HUES6 (cell line): ENCODE results near the gene NDUFA9.
A peak's percentile ranks its signal among the peaks of the same experiment; 100 is the strongest.

ENCODE experiments used
- H3K27ac ChIP-seq: 2 replicates; pipeline ENCODE4 v1.7.0; 2013; ENCODE audit warnings: low read depth, mild to moderate bottlenecking, low read length, inconsistent platforms
- H3K27me3 ChIP-seq: 2 replicates; pipeline ENCODE4 v1.6.1; 2013; ENCODE audit warnings: low read length; ENCODE audit not compliant: control insufficient read depth, insufficient read depth
- H3K36me3 ChIP-seq: 2 replicates; pipeline ENCODE4 v1.6.1; 2013; ENCODE audit warnings: low read length; ENCODE audit not compliant: control insufficient read depth, insufficient read depth
- H3K4me1 ChIP-seq: 2 replicates; pipeline ENCODE4 v1.6.1; 2013; ENCODE audit warnings: low read length; ENCODE audit not compliant: control insufficient read depth, insufficient read depth
- H3K4me3 ChIP-seq: 2 replicates; pipeline ENCODE4 v1.5.1; 2013; ENCODE audit warnings: low read depth, low read length
- H3K9ac ChIP-seq: one replicate; pipeline ENCODE4 v1.6.1; 2013; ENCODE audit warnings: mild to moderate bottlenecking, low read length
- H3K9me3 ChIP-seq: 2 replicates; pipeline ENCODE4 v1.6.1; 2013; ENCODE audit warnings: low read depth, low read length; ENCODE audit not compliant: control insufficient read depth, insufficient read depth

NDUFA9 gene

DNA sequence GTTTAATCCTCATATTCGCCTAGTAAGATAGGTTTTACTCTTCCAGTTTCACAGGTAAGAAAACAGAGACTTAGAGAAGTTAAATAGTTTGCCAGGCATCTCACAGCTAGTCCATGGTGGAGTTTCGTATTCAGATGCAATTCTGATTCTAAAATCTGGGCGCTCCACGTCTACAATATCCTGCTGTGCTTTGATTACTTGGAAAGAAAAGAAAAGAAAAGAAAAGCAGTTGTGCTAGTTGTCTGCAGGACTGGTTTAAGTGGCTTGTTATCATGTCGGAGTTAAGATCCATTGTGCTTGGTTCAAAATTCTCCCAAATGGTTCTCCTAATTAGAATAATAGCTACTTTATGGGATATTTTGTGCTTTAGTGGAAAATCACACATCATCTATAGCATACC lies 18.7 kb upstream of the NDUFA9 start:
- Histone ChIP-seq H3K4me3 (peak overlapping the region; percentile 43), H3K27ac (peak overlapping the region; percentile 89), H3K9me3 (peaks cover 17% of the 10 kb centered on the region), H3K9ac (peak overlapping the region; percentile 52), H3K27me3 (no peaks in the 10 kb centered on the region), H3K36me3 (no peaks in the 10 kb centered on the region), H3K4me1 (peaks cover 20% of the 10 kb centered on the region)

DNA sequence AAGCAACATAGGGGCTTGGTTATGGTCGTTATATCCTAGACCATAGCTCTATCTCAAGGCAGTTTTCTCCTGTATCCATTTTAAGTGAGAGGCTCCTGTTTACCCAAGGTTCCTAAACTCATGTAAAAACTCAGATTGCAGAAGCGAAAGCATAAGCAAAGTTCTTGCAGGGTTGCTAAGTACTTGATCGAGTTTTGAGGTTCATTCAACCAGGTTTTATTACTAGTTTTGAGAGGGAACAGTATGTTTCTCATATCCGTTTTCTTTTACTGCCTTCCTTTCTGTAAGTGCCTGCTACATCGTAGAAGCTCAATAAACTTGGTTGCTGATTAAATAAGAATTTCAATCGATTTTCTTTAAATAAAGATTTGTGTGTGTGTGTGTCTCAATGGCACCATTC lies 5.2 kb upstream of the NDUFA9 start:
- Histone ChIP-seq H3K36me3 (no peaks in the 10 kb centered on the region), H3K9me3 (no peaks in the 10 kb centered on the region), H3K9ac (no peak overlapping the region), H3K27ac (no peak overlapping the region), H3K4me1 (peaks cover 9% of the 10 kb centered on the region), H3K4me3 (no peak overlapping the region), H3K27me3 (no peaks in the 10 kb centered on the region)

DNA sequence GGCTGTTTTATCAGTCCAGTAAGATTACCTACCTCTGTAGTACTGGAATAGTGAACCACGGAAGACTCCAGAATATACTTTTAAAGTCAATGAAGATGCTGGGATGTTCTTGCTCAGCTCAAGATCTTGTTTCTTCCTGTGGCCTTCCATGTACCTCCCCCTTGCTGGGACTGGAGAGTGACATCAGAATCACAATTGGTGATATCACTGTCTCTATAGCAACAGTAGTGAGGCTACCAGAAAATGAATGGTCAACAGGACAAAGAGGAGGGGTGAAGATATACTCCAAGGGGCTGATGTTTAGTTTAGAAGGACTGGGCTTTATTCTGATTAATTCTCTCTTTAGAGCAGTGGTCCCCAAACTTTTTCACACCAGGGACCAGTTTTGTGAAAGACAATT lies 3.9 kb upstream of the NDUFA9 start:
- H3K9ac ChIP-seq = no peak overlapping the region
- no peak overlapping the region for H3K4me3 ChIP-seq
- no peaks in the 10 kb centered on the region for H3K36me3 ChIP-seq
- peaks cover 13% of the 10 kb centered on the region for H3K4me1 ChIP-seq
- H3K27me3 ChIP-seq = no peaks in the 10 kb centered on the region
- H3K27ac ChIP-seq = no peak overlapping the region
- H3K9me3 ChIP-seq = no peaks in the 10 kb centered on the region

DNA sequence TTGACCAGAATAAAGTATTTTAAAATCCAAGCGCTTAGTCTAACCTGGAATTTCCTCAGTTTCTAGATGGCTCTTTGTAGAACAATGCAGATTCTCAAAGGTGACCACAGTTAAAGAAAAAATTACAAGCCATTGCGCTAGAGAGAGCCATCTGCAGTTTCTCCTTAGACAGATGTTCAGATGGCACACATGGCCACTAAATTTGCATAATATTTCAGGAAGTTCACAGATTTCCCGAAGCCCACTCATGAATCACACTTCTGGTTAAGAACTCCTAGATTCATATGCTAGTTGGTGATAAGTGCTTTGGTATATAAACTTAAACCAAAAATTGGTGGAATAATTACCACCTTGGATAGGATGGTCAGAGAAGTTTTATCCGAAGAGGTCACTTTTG lies 812 bp upstream of the NDUFA9 start:
- H3K36me3 ChIP-seq = no peaks in the 10 kb centered on the region
- peak overlapping the region; percentile 94 for H3K9ac ChIP-seq
- H3K9me3 ChIP-seq = no peaks in the 10 kb centered on the region
- H3K27me3 ChIP-seq = no peaks in the 10 kb centered on the region
- peak overlapping the region; percentile 94 for H3K4me3 ChIP-seq
- peak overlapping the region; percentile 78 for H3K27ac ChIP-seq
- peaks cover 18% of the 10 kb centered on the region for H3K4me1 ChIP-seq

DNA sequence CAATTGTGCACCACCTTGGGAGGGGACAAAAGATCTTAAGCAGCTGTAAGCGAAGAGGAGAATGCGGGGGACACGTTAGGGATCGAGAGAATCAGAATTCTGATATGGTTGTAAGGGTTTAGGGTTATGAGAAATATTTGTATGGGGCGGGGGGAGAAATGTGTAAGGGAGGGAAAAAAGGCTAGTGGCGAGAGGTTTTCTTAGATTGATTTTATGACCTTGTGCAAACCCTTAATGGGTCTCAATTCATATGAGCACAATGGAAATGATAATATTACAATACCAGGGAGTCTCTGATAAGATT lies 396 bp downstream of the NDUFA9 start:
- H3K9me3 ChIP-seq = no peaks in the 10 kb centered on the region
- H3K27ac ChIP-seq = peak overlapping the region; percentile 78; the same call in 1 of the 2 replicates
- H3K4me1 ChIP-seq = peaks cover 18% of the 10 kb centered on the region
- peaks cover 6% of the 10 kb centered on the region for H3K36me3 ChIP-seq
- H3K9ac ChIP-seq = peak overlapping the region; percentile 94
- peak overlapping the region; percentile 94 for H3K4me3 ChIP-seq
- H3K27me3 ChIP-seq = no peaks in the 10 kb centered on the region

DNA sequence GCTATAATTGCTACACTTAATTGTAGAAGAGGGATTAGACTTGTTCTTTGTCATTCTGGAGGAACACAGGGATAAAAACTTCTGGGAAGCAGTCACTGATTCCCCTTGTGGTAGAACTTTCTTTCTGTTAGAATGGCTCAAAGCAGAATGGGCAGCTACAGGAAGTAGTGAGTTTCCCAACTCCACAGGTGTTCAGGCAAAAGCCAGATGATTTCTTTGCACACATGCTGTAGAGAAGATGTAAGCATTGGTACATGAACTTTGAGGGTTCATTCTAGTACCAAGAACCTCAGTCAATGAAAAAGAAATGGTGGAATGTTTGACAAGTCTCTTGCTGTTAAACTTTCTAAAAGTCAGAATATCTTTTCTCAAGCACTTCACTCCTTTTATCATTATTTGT lies 4.3 kb downstream of the NDUFA9 start:
- Histone ChIP-seq H3K4me3 (no peak overlapping the region), H3K27me3 (no peaks in the 10 kb centered on the region), H3K9ac (no peak overlapping the region), H3K27ac (no peak overlapping the region), H3K36me3 (peaks cover 44% of the 10 kb centered on the region), H3K4me1 (peaks cover 10% of the 10 kb centered on the region), H3K9me3 (no peaks in the 10 kb centered on the region)

DNA sequence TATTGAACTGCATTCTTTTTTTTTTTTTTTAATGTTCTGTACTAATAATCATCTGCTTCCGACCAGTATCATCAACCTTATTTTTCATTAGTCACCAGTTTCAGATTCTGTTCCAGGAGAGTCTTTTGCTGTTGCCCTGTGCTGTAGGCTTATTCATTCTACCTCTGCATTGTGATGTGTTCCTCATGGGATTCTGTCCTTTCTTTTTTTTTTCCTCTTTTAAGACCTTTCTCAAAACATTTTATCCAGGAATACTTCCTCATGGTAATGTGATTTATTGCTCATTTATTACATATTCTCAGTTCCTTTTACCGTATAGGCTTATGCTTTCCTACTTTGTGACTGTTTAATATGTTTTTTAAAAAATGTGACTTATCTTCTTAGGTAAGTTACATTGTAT lies 4.8 kb downstream of the NDUFA9 start:
- H3K4me1 ChIP-seq = peaks cover 9% of the 10 kb centered on the region; the same call in 1 of the 2 replicates
- no peak overlapping the region for H3K27ac ChIP-seq
- H3K27me3 ChIP-seq = no peaks in the 10 kb centered on the region
- H3K4me3 ChIP-seq = no peak overlapping the region
- H3K9me3 ChIP-seq = no peaks in the 10 kb centered on the region
- H3K36me3 ChIP-seq = peaks cover 47% of the 10 kb centered on the region
- no peak overlapping the region for H3K9ac ChIP-seq

DNA sequence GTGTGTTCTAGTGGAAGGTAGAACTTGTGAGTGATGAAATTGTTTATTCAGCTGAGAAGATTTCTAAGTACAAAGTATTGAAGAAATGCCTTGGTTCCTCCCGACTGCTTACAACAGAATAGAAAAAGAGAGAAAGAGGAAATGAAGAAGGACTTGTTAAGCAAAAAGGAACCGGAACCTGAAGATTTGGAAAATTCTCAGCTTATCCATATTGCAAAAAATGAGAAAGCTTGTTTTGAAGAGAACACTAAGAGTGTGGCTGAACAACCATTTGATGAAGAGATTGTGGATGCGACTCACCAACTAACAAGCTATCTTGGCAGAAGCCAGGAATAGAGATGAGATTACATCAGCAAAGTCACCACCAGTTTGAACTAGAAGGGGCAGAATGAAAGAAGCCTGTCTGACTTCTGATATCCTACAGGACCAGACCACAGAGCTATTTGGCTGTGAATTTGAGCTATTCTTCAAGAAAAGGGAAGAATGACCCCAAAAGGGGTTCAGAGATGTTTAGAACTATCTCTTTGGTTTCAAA lies 15.1 kb downstream of the NDUFA9 start:
- Histone ChIP-seq H3K27me3 (no peaks in the 10 kb centered on the region), H3K9me3 (no peaks in the 10 kb centered on the region), H3K4me1 (no peaks in the 10 kb centered on the region), H3K36me3 (peaks cover 96% of the 10 kb centered on the region), H3K4me3 (no peak overlapping the region), H3K9ac (no peak overlapping the region), H3K27ac (no peak overlapping the region)

DNA sequence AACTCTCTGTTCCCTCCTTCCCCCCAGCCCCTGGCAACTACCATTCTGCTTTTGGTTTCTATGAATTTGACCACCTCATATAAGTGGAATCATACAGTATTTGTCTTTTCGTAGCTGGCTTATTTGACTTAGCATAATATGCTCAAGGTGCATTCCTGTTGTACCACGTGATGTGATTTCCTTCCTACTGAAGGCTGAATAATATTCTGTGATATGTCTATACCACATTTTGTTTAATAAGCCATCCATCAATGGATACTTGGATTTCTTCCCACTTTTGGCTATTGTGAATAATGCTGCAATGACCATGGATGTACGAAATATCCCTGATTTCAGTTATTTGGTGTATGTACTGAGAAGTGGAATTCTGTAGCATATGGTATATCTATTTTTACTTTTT lies 16.3 kb downstream of the NDUFA9 start:
- peaks cover 96% of the 10 kb centered on the region for H3K36me3 ChIP-seq
- no peak overlapping the region for H3K4me3 ChIP-seq
- H3K27ac ChIP-seq = no peak overlapping the region
- H3K4me1 ChIP-seq = no peaks in the 10 kb centered on the region
- no peaks in the 10 kb centered on the region for H3K9me3 ChIP-seq
- H3K9ac ChIP-seq = no peak overlapping the region
- H3K27me3 ChIP-seq = no peaks in the 10 kb centered on the region

DNA sequence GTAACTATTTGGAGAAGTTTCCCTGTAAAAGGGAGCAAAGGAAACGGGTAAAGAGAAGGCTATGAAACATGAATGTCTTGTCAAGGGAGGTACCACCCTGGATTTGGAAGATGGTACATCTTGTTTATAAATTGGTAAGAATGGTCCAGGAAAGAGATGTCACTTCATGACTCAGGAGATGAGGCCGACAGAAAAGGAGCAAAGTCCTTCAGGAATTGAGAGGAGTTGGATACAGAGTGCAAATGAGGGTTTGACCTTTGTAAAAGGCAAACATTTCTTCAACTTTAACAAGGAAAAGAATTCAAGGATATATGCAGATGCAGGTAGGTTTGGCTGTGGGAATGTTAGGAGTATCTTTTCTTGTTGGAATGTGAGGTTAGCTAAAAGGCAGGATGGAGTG lies 30.8 kb downstream of the NDUFA9 start:
- H3K27me3 ChIP-seq = no peaks in the 10 kb centered on the region
- no peak overlapping the region for H3K27ac ChIP-seq
- H3K4me3 ChIP-seq = no peak overlapping the region
- H3K9me3 ChIP-seq = no peaks in the 10 kb centered on the region
- peaks cover 31% of the 10 kb centered on the region for H3K36me3 ChIP-seq
- no peak overlapping the region for H3K9ac ChIP-seq
- H3K4me1 ChIP-seq = no peaks in the 10 kb centered on the region

DNA sequence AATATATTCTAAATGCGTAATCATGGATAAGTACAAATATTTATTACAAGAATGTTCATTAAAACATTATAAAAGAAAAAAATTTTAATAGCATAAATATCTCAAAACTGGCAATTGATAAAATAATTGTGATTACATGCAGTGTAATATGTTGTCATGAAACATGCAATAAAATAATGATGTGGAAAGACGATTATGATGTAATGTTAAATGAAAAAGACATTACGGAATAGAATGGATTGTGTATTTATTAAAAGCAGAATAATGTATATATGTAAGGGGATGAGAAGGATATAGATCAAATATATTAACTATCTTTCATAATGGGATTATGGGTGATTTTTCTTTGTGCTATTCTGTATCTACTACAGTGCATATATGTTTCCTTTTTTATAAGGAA lies 32.8 kb downstream of the NDUFA9 start:
- Histone ChIP-seq H3K27ac (no peak overlapping the region), H3K4me1 (no peaks in the 10 kb centered on the region), H3K27me3 (no peaks in the 10 kb centered on the region), H3K36me3 (peaks cover 50% of the 10 kb centered on the region), H3K9ac (no peak overlapping the region), H3K9me3 (no peaks in the 10 kb centered on the region), H3K4me3 (no peak overlapping the region)

DNA sequence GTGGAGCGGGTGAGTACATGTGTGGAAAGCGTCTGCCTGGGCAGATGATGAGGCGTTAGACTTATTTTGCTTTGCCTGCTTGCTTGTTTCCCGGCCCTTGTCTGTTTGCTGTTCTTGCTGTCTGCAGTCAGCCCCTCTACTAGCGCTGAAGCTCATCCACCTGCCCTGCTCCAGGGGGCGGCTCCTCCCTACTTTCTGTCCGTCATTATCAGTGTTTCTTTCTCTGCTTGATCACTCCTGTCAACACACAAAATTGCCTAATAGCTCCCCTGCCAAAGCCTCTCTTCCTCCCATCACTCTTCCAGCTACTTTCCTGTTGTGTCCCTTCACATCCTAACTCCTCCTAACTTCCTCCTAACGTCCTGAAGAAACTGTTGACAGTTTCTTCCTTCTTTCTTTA lies 36.4 kb downstream of the NDUFA9 start:
- peaks cover 6% of the 10 kb centered on the region for H3K9me3 ChIP-seq
- no peaks in the 10 kb centered on the region for H3K27me3 ChIP-seq
- H3K36me3 ChIP-seq = peaks cover 76% of the 10 kb centered on the region
- H3K9ac ChIP-seq = no peak overlapping the region
- no peak overlapping the region for H3K4me3 ChIP-seq
- H3K4me1 ChIP-seq = no peaks in the 10 kb centered on the region
- H3K27ac ChIP-seq = no peak overlapping the region
